ENCODE data around the gene ABCC5.

ABCC5 gene

DNA sequence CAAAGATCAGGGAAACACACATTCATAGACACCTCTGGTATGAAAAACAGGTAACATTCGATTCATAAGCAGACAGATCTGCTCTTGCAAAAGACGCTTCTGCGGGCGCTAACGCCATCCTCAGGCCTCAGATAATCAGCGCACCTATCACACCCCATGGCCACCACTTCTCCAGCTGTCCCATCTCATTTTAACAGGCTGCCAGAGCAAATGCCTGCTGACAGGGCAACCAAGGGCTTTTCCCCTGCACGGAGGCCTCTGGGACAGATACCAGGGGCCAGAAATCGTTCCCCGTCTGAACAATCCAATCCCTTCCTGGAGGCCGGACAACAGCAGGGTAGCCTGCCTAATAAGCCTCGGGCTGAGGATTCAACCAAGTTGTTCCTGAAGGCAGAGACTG is 15.2 kb downstream of the ABCC5 start:
- Histone ChIP-seq H3K4me1 (ENCODE audit: low read length) (no peaks in the 10 kb centered on the region), H3K4me3 (ENCODE audit: low read length) (no peak overlapping the region), H2AFZ (ENCODE audit: low read length) (no peak overlapping the region), H3K9me3 (replicated peaks; ENCODE audit: insufficient read depth, low read length) (no peaks in the 10 kb centered on the region), H3K27me3 (replicated peaks; ENCODE audit: insufficient read depth, low read length) (no peaks in the 10 kb centered on the region), H3K4me2 (ENCODE audit: low read depth, low read length) (no peak overlapping the region), H3K36me3 (replicated peaks; ENCODE audit: insufficient read depth, low read length) (no peaks in the 10 kb centered on the region), H3K9ac (ENCODE audit: low read length) (no peak overlapping the region), H3K27ac (ENCODE audit: low read length) (no peak overlapping the region), H3K9me2 (replicated peaks; ENCODE audit: insufficient read depth, low read length) (no peaks in the 10 kb centered on the region), H3K79me2 (ENCODE audit: low read length) (no peaks in the 10 kb centered on the region), H4K20me1 (ENCODE audit: insufficient read depth, low read length) (no peaks in the 10 kb centered on the region), H3F3A (ENCODE audit: insufficient read depth, low read length) (peaks cover 11% of the 10 kb centered on the region; the same call in 1 of the 2 replicates)
- TF ChIP-seq EZH2 (optimal IDR thresholded peaks at IDR 0.05; ENCODE audit: low read depth, low read length) (no peak), EZH2phosphoT487 (IDR thresholded peaks at IDR 0.05; ENCODE audit: low read length) (no peak)
- TF ChIP-seq, protein P1, sequence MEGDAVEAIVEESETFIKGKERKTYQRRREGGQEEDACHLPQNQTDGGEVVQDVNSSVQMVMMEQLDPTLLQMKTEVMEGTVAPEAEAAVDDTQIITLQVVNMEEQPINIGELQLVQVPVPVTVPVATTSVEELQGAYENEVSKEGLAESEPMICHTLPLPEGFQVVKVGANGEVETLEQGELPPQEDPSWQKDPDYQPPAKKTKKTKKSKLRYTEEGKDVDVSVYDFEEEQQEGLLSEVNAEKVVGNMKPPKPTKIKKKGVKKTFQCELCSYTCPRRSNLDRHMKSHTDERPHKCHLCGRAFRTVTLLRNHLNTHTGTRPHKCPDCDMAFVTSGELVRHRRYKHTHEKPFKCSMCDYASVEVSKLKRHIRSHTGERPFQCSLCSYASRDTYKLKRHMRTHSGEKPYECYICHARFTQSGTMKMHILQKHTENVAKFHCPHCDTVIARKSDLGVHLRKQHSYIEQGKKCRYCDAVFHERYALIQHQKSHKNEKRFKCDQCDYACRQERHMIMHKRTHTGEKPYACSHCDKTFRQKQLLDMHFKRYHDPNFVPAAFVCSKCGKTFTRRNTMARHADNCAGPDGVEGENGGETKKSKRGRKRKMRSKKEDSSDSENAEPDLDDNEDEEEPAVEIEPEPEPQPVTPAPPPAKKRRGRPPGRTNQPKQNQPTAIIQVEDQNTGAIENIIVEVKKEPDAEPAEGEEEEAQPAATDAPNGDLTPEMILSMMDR (IDR thresholded peaks at IDR 0.05; ENCODE audit: low read length) = no peak
- DNase-seq = no peak

DNA sequence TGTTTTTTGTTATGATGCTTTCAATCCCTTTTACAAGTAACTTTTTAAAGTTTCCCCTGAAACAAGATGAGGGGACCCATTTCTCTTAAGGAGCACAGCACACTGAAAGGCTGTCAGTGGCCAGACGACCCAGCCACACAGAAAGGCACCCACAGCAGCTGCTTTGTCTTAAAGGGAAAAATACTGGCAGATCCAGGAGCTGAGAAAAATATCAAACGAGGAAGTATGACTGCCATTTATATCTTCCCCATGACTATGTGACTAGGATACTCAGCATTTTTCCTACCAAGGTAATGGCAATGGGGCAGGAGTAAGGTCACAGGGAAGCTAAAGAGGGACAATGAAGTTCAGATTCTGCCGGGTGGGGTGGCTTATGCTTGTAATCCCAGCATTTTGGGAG is 15.9 kb downstream of the ABCC5 start:
- Histone ChIP-seq H2AFZ (ENCODE audit: low read length) (no peak overlapping the region), H3K4me1 (ENCODE audit: low read length) (no peaks in the 10 kb centered on the region), H3K79me2 (ENCODE audit: low read length) (no peaks in the 10 kb centered on the region), H3K27me3 (replicated peaks; ENCODE audit: insufficient read depth, low read length) (no peaks in the 10 kb centered on the region), H3K9ac (ENCODE audit: low read length) (no peak overlapping the region), H3F3A (ENCODE audit: insufficient read depth, low read length) (peaks cover 10% of the 10 kb centered on the region; the same call in 1 of the 2 replicates), H3K9me3 (replicated peaks; ENCODE audit: insufficient read depth, low read length) (no peaks in the 10 kb centered on the region), H3K27ac (ENCODE audit: low read length) (no peak overlapping the region), H4K20me1 (ENCODE audit: insufficient read depth, low read length) (no peaks in the 10 kb centered on the region), H3K4me3 (ENCODE audit: low read length) (no peak overlapping the region), H3K4me2 (ENCODE audit: low read depth, low read length) (no peak overlapping the region), H3K36me3 (replicated peaks; ENCODE audit: insufficient read depth, low read length) (no peaks in the 10 kb centered on the region), H3K9me2 (replicated peaks; ENCODE audit: insufficient read depth, low read length) (no peaks in the 10 kb centered on the region)
- no peak for DNase-seq
- TF ChIP-seq, protein P1 (IDR thresholded peaks at IDR 0.05; ENCODE audit: low read length) = no peak
- TF ChIP-seq EZH2 (optimal IDR thresholded peaks at IDR 0.05; ENCODE audit: low read depth, low read length) (no peak), EZH2phosphoT487 (IDR thresholded peaks at IDR 0.05; ENCODE audit: low read length) (no peak)

- no peaks in the 10 kb centered on the region for H3K36me3 ChIP-seq (replicated peaks; ENCODE audit: insufficient read depth, low read length)
- H3K9me3 ChIP-seq (replicated peaks; ENCODE audit: insufficient read depth, low read length) = no peaks in the 10 kb centered on the region
- no peak overlapping the region for H3K27ac ChIP-seq (ENCODE audit: low read length)
- DNase-seq = no peak
- H3K27me3 ChIP-seq (replicated peaks; ENCODE audit: insufficient read depth, low read length) = no peaks in the 10 kb centered on the region
- no peaks in the 10 kb centered on the region for H3K79me2 ChIP-seq (ENCODE audit: low read length)
- H3F3A ChIP-seq (ENCODE audit: insufficient read depth, low read length) = no peaks in the 10 kb centered on the region
- no peak for TF ChIP-seq EZH2phosphoT487 (IDR thresholded peaks at IDR 0.05; ENCODE audit: low read length)
- H3K4me2 ChIP-seq (ENCODE audit: low read depth, low read length) = no peak overlapping the region
- H3K9me2 ChIP-seq (replicated peaks; ENCODE audit: insufficient read depth, low read length) = no peaks in the 10 kb centered on the region
- H3K4me1 ChIP-seq (ENCODE audit: low read length) = no peaks in the 10 kb centered on the region
- H3K4me3 ChIP-seq (ENCODE audit: low read length) = no peak overlapping the region
- H2AFZ ChIP-seq (ENCODE audit: low read length) = no peak overlapping the region
- no peaks in the 10 kb centered on the region for H4K20me1 ChIP-seq (ENCODE audit: insufficient read depth, low read length)
- no peak overlapping the region for H3K9ac ChIP-seq (ENCODE audit: low read length)
Measured at GRCh38 chr3:183991403-183991802, 26.3 kb downstream of the ABCC5 start.

- Histone ChIP-seq H3K9me3 (replicated peaks; ENCODE audit: insufficient read depth, low read length) (no peaks in the 10 kb centered on the region), H3K27ac (ENCODE audit: low read length) (no peak overlapping the region), H3F3A (ENCODE audit: insufficient read depth, low read length) (no peaks in the 10 kb centered on the region), H3K36me3 (replicated peaks; ENCODE audit: insufficient read depth, low read length) (no peaks in the 10 kb centered on the region), H3K27me3 (replicated peaks; ENCODE audit: insufficient read depth, low read length) (no peaks in the 10 kb centered on the region), H3K9ac (ENCODE audit: low read length) (no peak overlapping the region), H3K79me2 (ENCODE audit: low read length) (no peaks in the 10 kb centered on the region), H2AFZ (ENCODE audit: low read length) (no peak overlapping the region), H3K4me2 (ENCODE audit: low read depth, low read length) (no peak overlapping the region), H3K4me3 (ENCODE audit: low read length) (no peak overlapping the region), H3K9me2 (replicated peaks; ENCODE audit: insufficient read depth, low read length) (no peaks in the 10 kb centered on the region), H4K20me1 (ENCODE audit: insufficient read depth, low read length) (no peaks in the 10 kb centered on the region), H3K4me1 (ENCODE audit: low read length) (no peaks in the 10 kb centered on the region)
- TF ChIP-seq EZH2phosphoT487 (IDR thresholded peaks at IDR 0.05; ENCODE audit: low read length) (no peak), EZH2 (optimal IDR thresholded peaks at IDR 0.05; ENCODE audit: low read depth, low read length) (no peak)
- TF ChIP-seq, protein P1 (IDR thresholded peaks at IDR 0.05; ENCODE audit: low read length) = no peak
- DNase-seq = no peak
Measured at GRCh38 chr3:183988216-183988790, 29.4 kb downstream of the ABCC5 start.

Measured in MM.1S (cell line).